ENCODE results near the gene DDB1. TPM values are rescaled to one million over a fixed set of nuclear protein-coding genes. Genes with fewer than 3 reads are reported as not detected.
A peak's percentile ranks its signal among the peaks of the same experiment; 100 is the strongest.

DDB1 gene
- total RNA-seq, 1 donor from 2014 or later, result 218 TPM

- peaks cover 43% of the 10 kb centered on the region for H3K36me3 Mint-ChIP-seq (ENCODE audit: low read depth)
- peak overlapping the region; percentile 92 for H3K4me3 Mint-ChIP-seq
- TF ChIP-seq, protein P1, sequence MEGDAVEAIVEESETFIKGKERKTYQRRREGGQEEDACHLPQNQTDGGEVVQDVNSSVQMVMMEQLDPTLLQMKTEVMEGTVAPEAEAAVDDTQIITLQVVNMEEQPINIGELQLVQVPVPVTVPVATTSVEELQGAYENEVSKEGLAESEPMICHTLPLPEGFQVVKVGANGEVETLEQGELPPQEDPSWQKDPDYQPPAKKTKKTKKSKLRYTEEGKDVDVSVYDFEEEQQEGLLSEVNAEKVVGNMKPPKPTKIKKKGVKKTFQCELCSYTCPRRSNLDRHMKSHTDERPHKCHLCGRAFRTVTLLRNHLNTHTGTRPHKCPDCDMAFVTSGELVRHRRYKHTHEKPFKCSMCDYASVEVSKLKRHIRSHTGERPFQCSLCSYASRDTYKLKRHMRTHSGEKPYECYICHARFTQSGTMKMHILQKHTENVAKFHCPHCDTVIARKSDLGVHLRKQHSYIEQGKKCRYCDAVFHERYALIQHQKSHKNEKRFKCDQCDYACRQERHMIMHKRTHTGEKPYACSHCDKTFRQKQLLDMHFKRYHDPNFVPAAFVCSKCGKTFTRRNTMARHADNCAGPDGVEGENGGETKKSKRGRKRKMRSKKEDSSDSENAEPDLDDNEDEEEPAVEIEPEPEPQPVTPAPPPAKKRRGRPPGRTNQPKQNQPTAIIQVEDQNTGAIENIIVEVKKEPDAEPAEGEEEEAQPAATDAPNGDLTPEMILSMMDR (IDR thresholded peaks at IDR 0.05), result no peak
- ATAC-seq (ENCODE audit: low read depth) (no peak), DNase-seq (no peak)
- no peaks in the 10 kb centered on the region for H3K27me3 Mint-ChIP-seq
- CTCF ChIA-PET, result interaction anchor here (1.9 kb wide), 1 partner anchor 53 kb away, joined by 15 read pairs; no protein-coding TSS in a partner anchor
- intact Hi-C loops (cut with micrococcal nuclease), result no loop called here
- no peaks in the 10 kb centered on the region for H3K9me3 Mint-ChIP-seq
- peak overlapping the region; percentile 76 for H3K27ac Mint-ChIP-seq
- H3K4me1 Mint-ChIP-seq, result peaks cover 49% of the 10 kb centered on the region
- POLR2A ChIA-PET, result interaction anchor here (1.0 to 1.5 kb wide), 5 partner anchors 24 to 97 kb away, joined by 3 to 7 read pairs (median 4); partner anchors contain the start of genes CPSF7, CYB561A3, SDHAF2 and TMEM138
Measured at GRCh38 chr11:61332281-61332796, 566 bp downstream of the DDB1 start.

DNA sequence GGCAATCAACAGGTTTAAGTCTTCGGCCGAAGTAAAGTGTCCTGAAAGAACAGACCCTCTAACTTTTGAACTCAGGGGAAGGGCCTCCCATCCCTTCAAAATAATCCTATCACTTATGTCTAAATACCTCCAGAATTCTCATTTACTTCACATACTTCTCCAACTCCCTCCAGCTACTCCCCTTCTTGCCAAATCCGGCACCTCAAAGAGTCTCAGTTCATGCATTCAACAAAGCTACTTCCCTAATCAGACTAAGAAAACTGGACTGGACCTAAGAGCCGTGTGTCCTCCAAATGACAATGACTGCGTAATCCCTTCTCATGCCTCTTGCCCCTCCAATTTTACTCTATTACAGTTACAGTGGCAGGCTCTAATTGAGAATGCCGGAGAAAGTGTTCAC is 1.3 kb downstream of the DDB1 start:
- intact Hi-C loops (cut with micrococcal nuclease), result no loop called here
- Mint-ChIP-seq H3K36me3 (ENCODE audit: low read depth) (peaks cover 45% of the 10 kb centered on the region), H3K4me3 (peak overlapping the region; percentile 92), H3K9me3 (no peaks in the 10 kb centered on the region), H3K27ac (no peak overlapping the region), H3K27me3 (no peaks in the 10 kb centered on the region), H3K4me1 (peaks cover 44% of the 10 kb centered on the region)
- ATAC-seq (ENCODE audit: low read depth), result no peak
- TF ChIP-seq, protein P1 (IDR thresholded peaks at IDR 0.05), result no peak
- ChIA-PET POLR2A (interaction anchor here (1.0 to 1.5 kb wide), 5 partner anchors 24 to 98 kb away, joined by 3 to 7 read pairs (median 4); partner anchors contain the start of genes CPSF7, CYB561A3, SDHAF2 and TMEM138), CTCF (interaction anchor here (1.2 to 1.9 kb wide), 2 partner anchors 54 to 61 kb away, joined by 4 to 15 read pairs; partner anchors contain the start of gene TMEM216)
- no peak for DNase-seq

DNA sequence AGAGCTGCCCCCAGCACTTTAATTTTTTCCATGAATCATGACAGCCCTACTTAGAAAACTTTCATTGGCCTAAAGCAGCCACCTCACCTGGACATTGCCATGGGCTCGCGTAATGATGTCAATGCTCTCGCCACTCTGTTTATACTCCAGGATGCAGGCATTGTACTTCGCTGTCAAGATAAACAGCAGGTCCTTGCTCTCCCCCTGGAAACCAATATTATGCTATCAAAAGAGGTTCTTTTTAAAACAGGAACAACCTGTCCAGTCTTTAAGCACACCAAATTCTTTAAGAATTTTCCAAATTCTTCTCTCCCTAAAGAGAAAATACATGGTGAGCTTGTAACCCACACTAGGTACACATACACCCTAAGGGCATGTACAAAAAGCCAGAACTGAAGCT is 3.0 kb downstream of the DDB1 start:
- Mint-ChIP-seq H3K27me3 (no peaks in the 10 kb centered on the region), H3K9me3 (no peaks in the 10 kb centered on the region), H3K4me3 (no peak overlapping the region), H3K4me1 (peaks cover 35% of the 10 kb centered on the region), H3K27ac (no peak overlapping the region), H3K36me3 (ENCODE audit: low read depth) (peaks cover 62% of the 10 kb centered on the region)
- CTCF ChIA-PET, result interaction anchor here (0.8 kb wide), 1 partner anchor 56 kb away, joined by 3 read pairs; no protein-coding TSS in a partner anchor
- no peak for ATAC-seq (ENCODE audit: low read depth)
- POLR2A ChIA-PET, result no interaction called here
- intact Hi-C loops (cut with micrococcal nuclease), result no loop called here
- no peak for DNase-seq
- TF ChIP-seq, protein P1 (IDR thresholded peaks at IDR 0.05), result no peak

DNA sequence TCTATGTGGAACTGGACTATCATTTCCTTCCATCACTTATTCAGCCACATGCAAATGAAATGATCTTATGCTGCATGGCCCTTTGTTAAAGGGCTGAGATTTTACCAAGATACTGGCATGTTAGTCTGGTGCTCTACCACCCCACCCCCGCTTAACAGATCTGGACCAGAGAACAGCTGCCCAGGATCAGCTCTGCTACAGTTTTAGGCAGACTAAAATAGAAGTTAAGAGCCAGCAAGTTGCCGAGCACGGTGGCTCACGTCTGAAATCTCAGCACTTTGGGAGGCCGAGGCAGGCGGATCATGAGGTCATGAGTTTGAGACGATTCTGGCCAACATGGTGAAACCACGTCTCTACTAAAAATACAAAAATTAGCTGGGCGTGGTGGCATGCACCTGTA is 4.6 kb downstream of the DDB1 start:
- intact Hi-C loops (cut with micrococcal nuclease), result no loop called here
- H3K27ac Mint-ChIP-seq, result no peak overlapping the region

DNA sequence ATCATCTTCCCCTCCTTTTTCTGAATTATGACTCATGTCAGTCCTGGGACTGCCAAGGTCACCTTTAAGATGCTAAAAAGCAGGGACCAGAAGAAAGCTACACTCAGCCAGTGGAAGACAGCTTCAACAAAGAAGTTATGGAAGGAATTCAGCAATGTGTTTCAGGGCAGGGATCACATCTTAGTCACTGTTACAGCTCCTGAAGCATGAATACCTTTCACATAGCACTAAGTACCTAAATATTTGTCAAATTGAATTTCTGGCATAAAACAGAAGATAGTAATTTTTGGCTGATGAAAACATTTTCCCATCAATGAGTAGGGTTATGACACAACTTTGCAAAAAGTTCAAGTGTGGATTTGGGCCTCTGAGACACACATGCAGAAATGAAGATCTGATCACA is 5.2 kb downstream of the DDB1 start:
- no peak for DNase-seq
- ChIA-PET POLR2A (no interaction called here), CTCF (interaction anchor here (1.1 to 1.5 kb wide), 3 partner anchors 9 to 57 kb away, joined by 3 to 6 read pairs (median 4); no protein-coding TSS in a partner anchor)
- no peak overlapping the region for H3K4me3 Mint-ChIP-seq
- intact Hi-C loops (cut with micrococcal nuclease), result no loop called here
- H3K27ac Mint-ChIP-seq, result no peak overlapping the region
- H3K27me3 Mint-ChIP-seq, result no peaks in the 10 kb centered on the region
- H3K9me3 Mint-ChIP-seq, result no peaks in the 10 kb centered on the region
- peaks cover 76% of the 10 kb centered on the region for H3K36me3 Mint-ChIP-seq (ENCODE audit: low read depth)
- ATAC-seq (ENCODE audit: low read depth), result no peak
- H3K4me1 Mint-ChIP-seq, result peaks cover 24% of the 10 kb centered on the region
- TF ChIP-seq, protein P1 (IDR thresholded peaks at IDR 0.05), result no peak

More for the DNA sequence above, 4.6 kb downstream of the DDB1 start:
- CTCF ChIA-PET, result interaction anchor here (1.1 to 1.5 kb wide), 3 partner anchors 8 to 57 kb away, joined by 3 to 6 read pairs (median 4); no protein-coding TSS in a partner anchor
- DNase-seq (no peak), ATAC-seq (ENCODE audit: low read depth) (no peak)
- Mint-ChIP-seq H3K4me1 (peaks cover 26% of the 10 kb centered on the region), H3K36me3 (ENCODE audit: low read depth) (peaks cover 72% of the 10 kb centered on the region), H3K27me3 (no peaks in the 10 kb centered on the region), H3K4me3 (no peak overlapping the region), H3K9me3 (no peaks in the 10 kb centered on the region)
- POLR2A ChIA-PET, result no interaction called here
- TF ChIP-seq, protein P1 (IDR thresholded peaks at IDR 0.05), result no peak

Data from activated B cell treated with CpG ODN at 0.5 μM for 24 hours (primary cell).